Breast epithelium (tissue), 4 donors: ENCODE measurements around the gene COX19. TPM values are rescaled to one million over a fixed set of nuclear protein-coding genes. Genes with fewer than 3 reads are reported as not detected.

Experiments used
- DNase-seq, 2 donors: peaks; one replicate each; pipeline ENCODE4 v3.0.0-alpha.2; 2019; ENCODE audit warnings: low spot score in 2 of 2
- H3K27ac ChIP-seq, 2 donors: fragments of 200-600 bp; sonication (generic) in 1 of 2; one replicate each; pipeline ENCODE4 v1.5.1; 2016 to 2019; ENCODE audit warnings: mild to moderate bottlenecking in 1 of 2
- H3K27me3 ChIP-seq, 2 donors: fragments of 200-600 bp; sonication (generic) in 1 of 2; one replicate each; pipeline versions ENCODE4 v1.5.1 to v1.6.0; 2017 to 2019; ENCODE audit warnings: control low read depth in 1 of 2, mild to moderate bottlenecking in 1 of 2
- H3K36me3 ChIP-seq: fragments of 200-600 bp; one replicate; pipeline ENCODE4 v1.5.1; 2019
- H3K4me1 ChIP-seq, 2 donors: fragments of 200-600 bp; sonication (generic); one replicate each; pipeline ENCODE4 v1.5.1; 2016 to 2019; ENCODE audit warnings: control low read depth in 1 of 2
- H3K4me3 ChIP-seq, 3 donors: fragments of 200-600 bp; sonication (generic); 1 replicate in 2 of 3; 2 replicates in 1 of 3; pipeline ENCODE4 v1.5.1; 2016 to 2019; ENCODE audit warnings: mild to moderate bottlenecking in 3 of 3, moderate library complexity in 2 of 3
- H3K9me3 ChIP-seq, 2 donors: fragments of 200-600 bp; sonication (generic) in 1 of 2; one replicate each; pipeline ENCODE4 v1.5.1; 2016 to 2019; ENCODE audit warnings: control low read depth in 1 of 2
- CTCF ChIP-seq, 3 donors: fragments of 450-650 bp; IDR thresholded peaks; one replicate each; pipeline ENCODE4 v1.5.1; 2016 to 2017; ENCODE audit warnings: antibody characterized with exemption in 3 of 3, mild to moderate bottlenecking in 3 of 3, moderate library complexity in 3 of 3
- POLR2A ChIP-seq: fragments of 450-650 bp; IDR thresholded peaks from one replicate; pipeline ENCODE4 v1.6.1; 2016; ENCODE audit warnings: antibody characterized with exemption, mild to moderate bottlenecking, moderate library complexity
- POLR2AphosphoS5 ChIP-seq, 3 donors: sonication (generic); formaldehyde crosslinking; IDR thresholded peaks; one replicate each; pipeline ENCODE4 v1.6.1; 2017; ENCODE audit warnings: antibody characterized with exemption in 3 of 3
- intact Hi-C: fragments of 100-400 bp; cut with DNase I; formaldehyde crosslinking; loops from one replicate; pipeline ENCODE4 v1.15.1; 2023; ENCODE audit warnings: low total_unique reads
- total RNA-seq, 3 donors: library from RNA; depleted of rRNA; stranded (reverse); fragments of >200 nt; gene quantifications; one replicate each; pipeline ENCODE4 v1.1.0, GENCODE V29; 2016

COX19 gene
- total RNA-seq, 3 donors from 2014 or later = 8.5 to 17.3 (median 8.8) TPM

DNA sequence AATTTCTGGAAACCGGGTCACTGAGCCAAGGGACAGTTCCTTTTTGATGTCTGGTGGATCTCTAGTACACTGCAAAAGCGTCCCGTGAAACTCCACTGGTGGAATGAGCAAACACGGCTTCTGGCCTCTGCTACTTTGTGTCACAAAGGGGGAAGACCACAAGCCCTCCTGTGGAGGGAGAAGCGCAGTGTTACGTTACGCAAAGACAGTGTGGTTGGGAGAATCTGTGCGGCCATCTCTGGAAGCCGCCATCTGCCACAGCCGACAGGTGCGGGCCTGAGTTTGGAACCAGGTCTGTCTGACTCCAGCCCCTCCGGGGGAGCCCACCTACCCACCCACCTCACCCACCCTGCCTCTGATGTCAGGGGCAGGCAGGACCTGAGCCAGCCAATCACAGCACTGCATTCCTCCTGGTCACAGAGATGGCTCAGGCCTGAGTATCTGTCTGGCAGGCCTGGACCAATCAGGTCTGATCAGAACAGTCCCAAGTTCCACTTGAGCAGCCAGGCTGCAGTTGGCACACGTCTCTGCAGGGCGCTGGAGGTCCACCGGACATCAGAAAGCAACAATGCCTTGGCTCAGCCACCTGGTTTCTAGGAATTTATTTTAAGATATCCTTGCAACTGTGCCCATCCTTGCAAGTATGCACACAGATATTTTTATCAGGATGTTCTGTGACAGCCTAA, 4.7 kb upstream of the COX19 start:
- no peak for TF ChIP-seq CTCF (IDR thresholded peaks at IDR 0.05)
- TF ChIP-seq POLR2AphosphoS5 (IDR thresholded peaks at IDR 0.05) = no peak
- TF ChIP-seq POLR2A = no peak
- no peaks in the 10 kb centered on the region for H3K4me1 ChIP-seq
- DNase-seq = no peak
- peaks cover 0 to 24% of the 10 kb centered on the region in 2 donors for H3K27me3 ChIP-seq
- no peaks in the 10 kb centered on the region for H3K36me3 ChIP-seq
- H3K9me3 ChIP-seq = no peaks in the 10 kb centered on the region
- no peak overlapping the region for H3K4me3 ChIP-seq
- H3K27ac ChIP-seq = no peak overlapping the region
- intact Hi-C loops = no loop called here

- Histone ChIP-seq H3K4me3 (no peak overlapping the region), H3K27me3 (peaks cover 0 to 15% of the 10 kb centered on the region in 2 donors), H3K4me1 (no peaks in the 10 kb centered on the region), H3K36me3 (no peaks in the 10 kb centered on the region), H3K27ac (no peak overlapping the region), H3K9me3 (no peaks in the 10 kb centered on the region)
- intact Hi-C loops = no loop called here
- DNase-seq = no peak
- TF ChIP-seq POLR2AphosphoS5 (IDR thresholded peaks at IDR 0.05) (no peak), CTCF (IDR thresholded peaks at IDR 0.05) (no peak), POLR2A (no peak)
Measured at GRCh38 chr7:979151-979550, 3.8 kb upstream of the COX19 start.

DNA sequence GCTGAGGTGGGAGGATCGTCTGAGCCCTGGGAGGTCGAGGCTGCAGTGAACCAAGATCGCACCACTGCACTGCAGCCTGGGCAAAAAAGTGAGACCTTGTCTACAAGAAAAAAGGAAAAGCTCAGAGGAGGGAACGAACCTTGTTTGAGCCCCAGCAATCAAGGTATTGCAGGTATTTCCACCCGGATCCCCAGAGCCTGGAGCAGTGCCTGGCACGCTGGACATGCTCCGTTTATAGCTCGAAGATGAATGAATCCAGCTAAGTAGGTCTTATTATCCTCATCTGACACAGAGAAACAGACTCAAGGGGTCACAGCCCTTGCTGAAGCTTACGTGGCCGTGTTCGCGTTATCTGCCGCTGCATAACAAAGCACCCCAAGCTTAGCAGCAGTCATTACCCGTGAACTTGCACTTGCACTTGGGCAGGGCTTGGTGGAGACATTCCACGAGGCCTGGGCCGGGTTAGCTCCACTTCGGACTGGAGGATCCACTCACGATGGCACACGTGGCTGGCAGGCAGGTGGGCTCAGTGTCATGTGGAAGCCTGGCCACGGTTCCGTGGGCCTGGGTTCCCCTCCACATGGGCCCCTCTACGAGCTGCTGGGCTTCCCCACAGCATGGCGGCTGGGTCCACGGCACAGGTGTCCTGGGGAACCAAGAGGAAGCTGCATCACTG, 3.2 kb upstream of the COX19 start:
- Histone ChIP-seq H3K9me3 (no peaks in the 10 kb centered on the region), H3K36me3 (no peaks in the 10 kb centered on the region), H3K27me3 (peaks cover 0 to 9% of the 10 kb centered on the region in 2 donors), H3K4me3 (no peak overlapping the region), H3K4me1 (peaks cover 0 to 4% of the 10 kb centered on the region in 2 donors), H3K27ac (no peak overlapping the region)
- intact Hi-C loops = no loop called here
- TF ChIP-seq POLR2A = no peak
- no peak for TF ChIP-seq CTCF (IDR thresholded peaks at IDR 0.05)
- TF ChIP-seq POLR2AphosphoS5 (IDR thresholded peaks at IDR 0.05) = no peak
- no peak for DNase-seq

DNA sequence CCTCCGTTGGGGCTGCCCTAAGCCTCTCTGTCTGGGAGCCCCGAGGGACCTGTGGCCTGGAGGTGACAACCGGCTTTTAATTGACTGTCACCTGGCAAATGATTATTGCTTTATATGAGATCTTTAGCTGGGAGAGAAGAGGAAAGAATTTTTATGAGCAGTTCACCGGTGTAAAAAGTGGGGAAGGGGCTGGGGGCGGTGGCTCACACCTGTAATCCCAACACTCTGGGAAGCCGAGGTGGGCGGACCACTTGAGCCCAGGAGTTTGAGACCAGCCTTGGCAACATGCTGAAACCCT, 2.6 kb upstream of the COX19 start:
- peak overlapping the region in 1 of 2 donors; percentile 69 for H3K27ac ChIP-seq
- DNase-seq = no peak
- H3K36me3 ChIP-seq = no peaks in the 10 kb centered on the region
- intact Hi-C loops = no loop called here
- H3K4me1 ChIP-seq = peaks cover 0 to 10% of the 10 kb centered on the region in 2 donors
- TF ChIP-seq POLR2A = no peak
- TF ChIP-seq CTCF (IDR thresholded peaks at IDR 0.05) = no peak
- no peak for TF ChIP-seq POLR2AphosphoS5 (IDR thresholded peaks at IDR 0.05)
- no peaks in the 10 kb centered on the region for H3K9me3 ChIP-seq
- no peak overlapping the region for H3K4me3 ChIP-seq
- peaks cover 0 to 4% of the 10 kb centered on the region in 2 donors for H3K27me3 ChIP-seq

- Histone ChIP-seq H3K36me3 (no peaks in the 10 kb centered on the region), H3K9me3 (no peaks in the 10 kb centered on the region), H3K27me3 (no peaks in the 10 kb centered on the region), H3K4me3 (no peak overlapping the region), H3K27ac (peak overlapping the region; percentile 65 to 69), H3K4me1 (peaks cover 0 to 10% of the 10 kb centered on the region in 2 donors)
- DNase-seq = peak in 1 of 2 donors; percentile 40
- TF ChIP-seq CTCF (IDR thresholded peaks at IDR 0.05) (no peak), POLR2AphosphoS5 (IDR thresholded peaks at IDR 0.05) (no peak), POLR2A (no peak)
- intact Hi-C loops = no loop called here
Measured at GRCh38 chr7:977326-978048, 2.1 kb upstream of the COX19 start.
